ENCODE measurements around the gene WSB1. TPM values are rescaled to one million over a fixed set of nuclear protein-coding genes. Genes with fewer than 3 reads are reported as not detected.
A peak's percentile ranks its signal among the peaks of the same experiment; 100 is the strongest.

WSB1 gene
- total and polyA plus RNA-seq, 8 donors = 15.7 to 531 (median 113) TPM

- Histone ChIP-seq H3K4me1 (peaks cover 9 to 24% (median 15%) of the 10 kb centered on the region in 4 donors), H3K9me3 (no peaks in the 10 kb centered on the region), H3K4me3 (no peak overlapping the region), H3K27ac (peak overlapping the region in 2 of 5 donors; percentile 61 to 67), H3K27me3 (no peaks in the 10 kb centered on the region), H3K36me3 (no peaks in the 10 kb centered on the region)
- DNase-seq = peak in 1 of 2 donors; percentile 54
- WGBS, 5 donors = 72 to 83% (median 78%) methylated on average over 11 of the region's 11 CpGs
- intact Hi-C loops (cut with DNase I; ENCODE audit: low total_unique reads) = no loop called here
- no peak for TF ChIP-seq POLR2A (IDR thresholded peaks at IDR 0.05)
- TF ChIP-seq EP300 (IDR thresholded peaks at IDR 0.05) = no peak
These were observed 29.7 kb upstream of the WSB1 start for GRCh38 chr17:27264068-27264812.

- intact Hi-C loops (cut with DNase I; ENCODE audit: low total_unique reads) = no loop called here
- peak in 2 of 3 donors; percentile 20 to 49 for TF ChIP-seq POLR2AphosphoS5 (IDR thresholded peaks at IDR 0.05)
- TF ChIP-seq EP300 (IDR thresholded peaks at IDR 0.05) = no peak
- no peak for TF ChIP-seq POLR2A (IDR thresholded peaks at IDR 0.05)
- Histone ChIP-seq H3K27ac (peak overlapping the region in 2 of 5 donors; percentile 61 to 67), H3K4me3 (no peak overlapping the region), H3K27me3 (no peaks in the 10 kb centered on the region), H3K4me1 (peaks cover 9 to 24% (median 15%) of the 10 kb centered on the region in 4 donors), H3K36me3 (no peaks in the 10 kb centered on the region), H3K9me3 (no peaks in the 10 kb centered on the region)
- DNase-seq = peak in 1 of 2 donors; percentile 30
- WGBS, 5 donors = 0 to 52% (median 49%) methylated on average over 1 of the region's 1 CpG
These were observed 28.6 kb upstream of the WSB1 start for GRCh38 chr17:27265333-27265732.

- no peak for DNase-seq
- no peak for TF ChIP-seq POLR2AphosphoS5 (IDR thresholded peaks at IDR 0.05)
- no peak for TF ChIP-seq EP300 (IDR thresholded peaks at IDR 0.05)
- TF ChIP-seq CTCF (IDR thresholded peaks at IDR 0.05) = no peak
- no peak for TF ChIP-seq POLR2A (IDR thresholded peaks at IDR 0.05)
- Histone ChIP-seq H3K36me3 (no peaks in the 10 kb centered on the region), H3K4me3 (no peak overlapping the region), H3K27ac (no peak overlapping the region), H3K9me3 (no peaks in the 10 kb centered on the region), H3K27me3 (no peaks in the 10 kb centered on the region), H3K4me1 (peaks cover 9 to 24% (median 15%) of the 10 kb centered on the region in 4 donors)
- 67 to 97% (median 93%) methylated on average over 1 of the region's 1 CpG for WGBS, 5 donors
- intact Hi-C loops (cut with DNase I; ENCODE audit: low total_unique reads) = no loop called here
These were observed 27.7 kb upstream of the WSB1 start for GRCh38 chr17:27266228-27266627.

GRCh38 chr17:27268394-27269085 is 25.4 kb upstream of the WSB1 start:
- Histone ChIP-seq H3K9me3 (no peaks in the 10 kb centered on the region), H3K27ac (no peak overlapping the region), H3K27me3 (no peaks in the 10 kb centered on the region), H3K4me3 (no peak overlapping the region), H3K36me3 (no peaks in the 10 kb centered on the region), H3K4me1 (peaks cover 9 to 23% (median 15%) of the 10 kb centered on the region in 4 donors)
- no peak for DNase-seq
- whole genome bisulfite sequencing, 5 donors = 66 to 74% (median 73%) methylated on average over 6 of the region's 6 CpGs
- intact Hi-C loops (cut with DNase I; ENCODE audit: low total_unique reads) = no loop called here
- no peak for TF ChIP-seq EP300 (IDR thresholded peaks at IDR 0.05)
- no peak for TF ChIP-seq CTCF (IDR thresholded peaks at IDR 0.05)
- no peak for TF ChIP-seq POLR2A (IDR thresholded peaks at IDR 0.05)
- no peak for TF ChIP-seq POLR2AphosphoS5 (IDR thresholded peaks at IDR 0.05)

- intact Hi-C loops (cut with DNase I; ENCODE audit: low total_unique reads) = no loop called here
- Histone ChIP-seq H3K27ac (no peak overlapping the region), H3K9me3 (no peaks in the 10 kb centered on the region), H3K27me3 (no peaks in the 10 kb centered on the region), H3K4me1 (peaks cover 7 to 17% (median 13%) of the 10 kb centered on the region in 4 donors), H3K4me3 (no peak overlapping the region), H3K36me3 (no peaks in the 10 kb centered on the region)
- DNase-seq = no peak
- TF ChIP-seq EP300 (IDR thresholded peaks at IDR 0.05) = no peak
- WGBS, 5 donors = 83 to 91% (median 88%) methylated on average over 1 of the region's 1 CpG
These were observed 24.7 kb upstream of the WSB1 start for GRCh38 chr17:27269201-27269600.

All from stomach (tissue), 9 donors.